Melanocyte of skin (primary cell): ENCODE results near the gene SYNJ2. TPM values are rescaled to one million over a fixed set of nuclear protein-coding genes. Genes with fewer than 3 reads are reported as not detected.

Experiments used
- small RNA-seq, 2 donors: library from RNA; depleted of rRNA; stranded (forward); fragments of <200 nt; gene quantifications; one replicate each; pipeline ENCODE3, GENCODE V24; 2012
- total RNA-seq, 2 donors: library from RNA; depleted of rRNA; stranded (reverse); fragments of >200 nt; gene quantifications; 2 replicates each; pipeline ENCODE4 v1.2.3, GENCODE V29; 2012

The SYNJ2 gene
- total RNA-seq: 1 to 10 TPM; 3.1 to 5.0 TPM

DNA sequence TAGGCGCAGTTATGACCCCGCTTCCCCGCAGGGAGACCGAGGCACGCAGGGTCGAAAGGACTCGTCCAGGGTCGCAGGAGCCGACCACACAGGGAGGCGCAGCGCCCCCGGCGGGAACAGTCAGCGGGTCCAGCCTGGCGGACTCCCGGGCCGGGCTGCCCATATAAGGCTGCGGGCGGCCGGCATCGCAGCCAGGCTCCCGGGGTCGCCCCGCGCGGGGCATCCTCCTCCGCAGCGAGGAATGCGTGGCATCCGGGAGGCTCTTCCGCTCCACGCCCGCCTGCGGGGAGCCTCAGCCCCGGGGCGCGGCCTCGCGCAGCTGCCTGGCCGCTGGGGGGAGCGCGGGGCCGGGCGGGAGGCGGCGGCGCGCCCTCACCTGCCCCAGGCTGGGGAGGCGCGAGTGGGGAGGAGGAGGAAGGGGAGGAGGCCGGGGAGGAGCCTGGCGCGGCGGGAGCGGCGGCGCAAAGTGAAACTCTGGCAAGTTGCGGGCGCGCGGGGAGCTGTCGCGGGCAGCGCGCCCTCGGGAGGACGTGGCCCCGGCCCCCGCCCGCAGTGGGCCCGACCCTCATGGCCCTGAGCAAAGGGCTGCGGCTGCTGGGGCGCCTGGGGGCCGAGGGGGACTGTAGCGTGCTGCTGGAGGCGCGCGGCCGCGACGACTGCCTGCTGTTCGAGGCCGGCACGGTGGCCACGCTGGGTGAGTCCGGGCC lies at the start of gene SYNJ2:
Gene SYNJ2 (plus strand): TSS at position 469 of the 707 bp plus-strand sequence. CDS start 99 bp downstream, at position 568.

Small RNAs within 50 kb of the gene (small RNA-seq; reads per million reads assigned to genes)
- gene RNU6-786P: 0 reads per million in 2 donors

Other genes starting within 250 kb of the SYNJ2 start
- gene SNX9, start 158.6 kb upstream of the SYNJ2 start, total RNA-seq: 10 to 100 TPM; 40.3 to 47.6 TPM
- gene SERAC1, start 186.4 kb downstream of the SYNJ2 start, total RNA-seq: 1 to 10 TPM; 6.9 to 9.0 TPM
- 1 to 10 TPM; 3.0 to 3.1 TPM for gene GTF2H5, start 186.5 kb downstream of the SYNJ2 start, total RNA-seq